ENCODE results near the gene STX11.

Gene STX11

GRCh38 chr6:144149894-144150709 is at the start of gene STX11:
TSS of gene STX11 (plus strand) at chr6:144150517. CDS start at chr6:144186628, 36,111 bp downstream.
- H3K4me1 ChIP-seq (ENCODE audit: insufficient read depth, low read length): no peaks in the 10 kb centered on the region
- no peaks in the 10 kb centered on the region for H3K9me3 ChIP-seq (ENCODE audit: control insufficient read depth, insufficient read depth, low read length)
- no peaks in the 10 kb centered on the region for H3K36me3 ChIP-seq (ENCODE audit: insufficient read depth, low read length)
- peak within 1 kb of the TSS; percentile 86 for H3K9ac ChIP-seq (ENCODE audit: low read depth, low read length)

DNA sequence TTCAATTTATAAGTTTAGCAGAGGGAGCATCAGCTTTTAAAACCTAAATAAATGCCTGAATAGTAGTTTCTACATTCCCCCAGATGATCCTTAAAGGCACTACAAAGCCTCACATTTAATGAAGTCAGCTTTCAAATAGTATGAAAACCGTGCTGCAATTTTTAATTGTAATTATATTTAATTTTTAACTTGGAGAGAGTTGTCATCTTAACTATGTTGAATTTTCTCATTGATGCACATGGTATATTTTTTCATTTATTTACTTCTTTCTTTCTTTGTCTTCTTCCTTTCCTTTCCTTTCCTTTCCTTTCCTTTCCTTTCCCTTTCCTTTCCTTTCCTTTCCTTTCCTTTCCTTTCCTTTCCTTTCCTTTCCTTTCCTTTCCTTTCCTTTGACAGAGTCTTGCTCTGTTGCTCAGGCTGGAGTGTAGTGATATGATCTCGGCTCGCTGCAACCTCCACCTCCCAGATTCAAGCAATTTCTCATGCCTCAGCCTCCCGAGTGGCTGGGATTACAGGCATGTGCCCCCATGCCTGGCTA is 47.2 kb upstream of the STX11 start:
- Histone ChIP-seq H3K4me1 (ENCODE audit: insufficient read depth, low read length) (no peaks in the 10 kb centered on the region), H3K9ac (ENCODE audit: low read depth, low read length) (no peak overlapping the region), H3K9me3 (ENCODE audit: control insufficient read depth, insufficient read depth, low read length) (no peaks in the 10 kb centered on the region), H3K36me3 (ENCODE audit: insufficient read depth, low read length) (no peaks in the 10 kb centered on the region)

DNA sequence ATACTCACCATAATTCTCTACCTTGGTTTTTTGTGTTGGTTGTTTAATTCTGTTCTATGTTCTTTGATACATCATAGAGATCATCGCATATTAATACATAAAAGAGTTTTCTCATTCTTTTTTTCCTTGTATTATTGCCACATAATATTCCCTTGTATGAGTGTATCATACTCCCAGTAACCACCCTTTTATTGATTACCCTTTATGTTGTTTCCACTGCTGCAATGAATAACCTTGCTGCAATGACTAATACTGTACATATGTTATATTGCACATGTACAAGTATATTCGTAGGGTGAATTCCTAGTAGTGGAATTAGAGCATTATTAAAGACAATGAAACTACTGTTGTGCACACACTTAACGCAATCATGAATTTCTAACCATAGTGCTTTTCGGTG is 45.8 kb upstream of the STX11 start:
- H3K4me1 ChIP-seq (ENCODE audit: insufficient read depth, low read length): no peaks in the 10 kb centered on the region
- H3K36me3 ChIP-seq (ENCODE audit: insufficient read depth, low read length): no peaks in the 10 kb centered on the region
- H3K9ac ChIP-seq (ENCODE audit: low read depth, low read length): no peak overlapping the region
- H3K9me3 ChIP-seq (ENCODE audit: control insufficient read depth, insufficient read depth, low read length): no peaks in the 10 kb centered on the region

- Histone ChIP-seq H3K4me1 (ENCODE audit: insufficient read depth, low read length) (no peaks in the 10 kb centered on the region), H3K9ac (ENCODE audit: low read depth, low read length) (no peak overlapping the region), H3K9me3 (ENCODE audit: control insufficient read depth, insufficient read depth, low read length) (no peaks in the 10 kb centered on the region), H3K36me3 (ENCODE audit: insufficient read depth, low read length) (no peaks in the 10 kb centered on the region)
These were observed 45.3 kb upstream of the STX11 start for GRCh38 chr6:144104898-144105487.

GRCh38 chr6:144106206-144106605 is 44.1 kb upstream of the STX11 start:
- Histone ChIP-seq H3K9ac (ENCODE audit: low read depth, low read length) (no peak overlapping the region), H3K9me3 (ENCODE audit: control insufficient read depth, insufficient read depth, low read length) (no peaks in the 10 kb centered on the region), H3K4me1 (ENCODE audit: insufficient read depth, low read length) (no peaks in the 10 kb centered on the region), H3K36me3 (ENCODE audit: insufficient read depth, low read length) (no peaks in the 10 kb centered on the region)

DNA sequence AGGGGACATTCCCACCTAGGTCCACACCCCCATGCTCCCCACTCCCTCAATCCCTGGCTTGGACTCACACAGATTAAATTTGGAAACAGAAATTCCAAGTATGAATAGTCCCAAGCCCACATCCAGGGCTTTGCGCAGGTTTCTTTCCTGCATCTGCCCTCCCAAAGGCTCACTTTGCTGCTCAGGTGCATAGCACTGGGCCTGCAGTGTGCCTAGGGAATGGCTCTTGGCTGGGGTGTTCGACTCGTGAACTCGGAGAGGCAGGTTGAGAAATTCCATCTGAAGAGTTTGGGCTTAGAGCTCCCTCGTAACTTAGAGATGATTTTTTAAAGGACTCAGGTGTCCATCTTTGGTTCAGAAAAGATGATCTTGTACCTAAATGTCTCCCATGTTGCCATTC is 40.1 kb upstream of the STX11 start:
- H3K9me3 ChIP-seq (ENCODE audit: control insufficient read depth, insufficient read depth, low read length): no peaks in the 10 kb centered on the region
- H3K9ac ChIP-seq (ENCODE audit: low read depth, low read length): no peak overlapping the region
- no peaks in the 10 kb centered on the region for H3K4me1 ChIP-seq (ENCODE audit: insufficient read depth, low read length)
- no peaks in the 10 kb centered on the region for H3K36me3 ChIP-seq (ENCODE audit: insufficient read depth, low read length)

DNA sequence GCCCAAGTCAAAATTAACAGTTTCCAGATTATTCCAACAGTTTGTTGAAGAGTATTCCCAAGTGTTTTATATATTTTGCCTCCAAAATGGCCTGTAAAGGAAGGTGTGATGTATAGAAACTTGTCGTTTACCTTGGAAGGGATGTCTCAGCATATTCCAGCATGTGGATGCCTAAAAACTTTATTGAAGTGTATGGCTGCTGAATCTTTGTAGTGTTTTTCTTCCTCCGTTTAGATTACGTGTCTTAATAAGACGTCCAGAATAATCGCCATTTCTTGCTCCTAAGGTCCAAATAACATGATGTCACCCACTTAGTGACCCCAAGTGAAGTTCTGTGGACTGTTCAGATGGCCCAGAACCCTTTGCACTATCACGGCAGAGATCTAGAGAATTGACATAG is 37.0 kb upstream of the STX11 start:
- H3K9me3 ChIP-seq (ENCODE audit: control insufficient read depth, insufficient read depth, low read length): no peaks in the 10 kb centered on the region
- H3K4me1 ChIP-seq (ENCODE audit: insufficient read depth, low read length): no peaks in the 10 kb centered on the region
- H3K36me3 ChIP-seq (ENCODE audit: insufficient read depth, low read length): no peaks in the 10 kb centered on the region
- H3K9ac ChIP-seq (ENCODE audit: low read depth, low read length): no peak overlapping the region

- no peak overlapping the region for H3K9ac ChIP-seq (ENCODE audit: low read depth, low read length)
- no peaks in the 10 kb centered on the region for H3K9me3 ChIP-seq (ENCODE audit: control insufficient read depth, insufficient read depth, low read length)
- H3K36me3 ChIP-seq (ENCODE audit: insufficient read depth, low read length): no peaks in the 10 kb centered on the region
- no peaks in the 10 kb centered on the region for H3K4me1 ChIP-seq (ENCODE audit: insufficient read depth, low read length)
These were observed 35.1 kb upstream of the STX11 start for GRCh38 chr6:144115219-144115618.

- H3K4me1 ChIP-seq (ENCODE audit: insufficient read depth, low read length): no peaks in the 10 kb centered on the region
- H3K9me3 ChIP-seq (ENCODE audit: control insufficient read depth, insufficient read depth, low read length): no peaks in the 10 kb centered on the region
- no peak overlapping the region for H3K9ac ChIP-seq (ENCODE audit: low read depth, low read length)
- H3K36me3 ChIP-seq (ENCODE audit: insufficient read depth, low read length): no peaks in the 10 kb centered on the region
These were observed 30.9 kb upstream of the STX11 start for GRCh38 chr6:144119376-144119775.

DNA sequence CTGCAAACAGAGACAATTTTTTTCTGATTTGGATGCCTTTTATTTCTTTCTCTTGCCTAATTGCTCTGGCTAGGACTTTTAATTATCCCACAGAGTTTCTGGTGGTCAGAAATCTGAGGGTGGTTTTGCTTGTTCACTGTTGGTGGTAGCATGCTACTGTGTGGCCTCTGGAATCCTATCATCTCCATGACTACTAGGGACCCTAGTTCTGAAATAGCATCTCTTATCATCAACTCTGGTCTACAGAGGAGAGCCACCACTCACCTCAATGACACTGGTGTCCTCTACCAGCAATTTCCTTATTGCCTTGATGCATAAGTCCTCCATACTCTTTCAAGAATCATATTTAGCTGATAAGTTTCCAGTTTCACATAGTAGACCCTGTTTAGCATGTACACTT is 27.5 kb upstream of the STX11 start:
- no peaks in the 10 kb centered on the region for H3K9me3 ChIP-seq (ENCODE audit: control insufficient read depth, insufficient read depth, low read length)
- no peaks in the 10 kb centered on the region for H3K4me1 ChIP-seq (ENCODE audit: insufficient read depth, low read length)
- no peaks in the 10 kb centered on the region for H3K36me3 ChIP-seq (ENCODE audit: insufficient read depth, low read length)
- no peak overlapping the region for H3K9ac ChIP-seq (ENCODE audit: low read depth, low read length)

GRCh38 chr6:144123421-144123820 is 26.9 kb upstream of the STX11 start:
- no peaks in the 10 kb centered on the region for H3K4me1 ChIP-seq (ENCODE audit: insufficient read depth, low read length)

GRCh38 chr6:144123836-144124235 is 26.5 kb upstream of the STX11 start:
- Histone ChIP-seq H3K9ac (ENCODE audit: low read depth, low read length) (no peak overlapping the region), H3K9me3 (ENCODE audit: control insufficient read depth, insufficient read depth, low read length) (no peaks in the 10 kb centered on the region), H3K36me3 (ENCODE audit: insufficient read depth, low read length) (no peaks in the 10 kb centered on the region), H3K4me1 (ENCODE audit: insufficient read depth, low read length) (no peaks in the 10 kb centered on the region)

More at GRCh38 chr6:144123421-144123820, 26.9 kb upstream of the STX11 start:
- Histone ChIP-seq H3K36me3 (ENCODE audit: insufficient read depth, low read length) (no peaks in the 10 kb centered on the region), H3K9ac (ENCODE audit: low read depth, low read length) (no peak overlapping the region), H3K9me3 (ENCODE audit: control insufficient read depth, insufficient read depth, low read length) (no peaks in the 10 kb centered on the region)

DNA sequence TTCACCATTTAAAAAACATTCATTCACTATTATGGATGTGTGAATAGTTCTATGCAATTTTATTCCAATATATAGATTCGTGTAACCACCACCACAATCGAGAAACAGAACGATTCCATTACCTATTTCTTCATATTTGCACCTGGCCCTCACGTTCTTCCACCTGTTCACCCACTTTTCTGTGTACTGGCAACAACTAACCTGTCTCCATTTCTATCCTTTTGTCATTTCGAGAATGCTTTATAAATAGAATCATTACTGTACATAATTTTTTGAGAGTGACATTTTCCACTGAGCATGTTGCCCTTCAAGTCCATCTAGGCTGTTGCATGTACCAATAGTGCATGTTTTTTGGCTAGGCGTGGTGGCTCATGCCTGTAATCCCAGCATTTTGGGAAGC is 23.2 kb upstream of the STX11 start:
- Histone ChIP-seq H3K9ac (ENCODE audit: low read depth, low read length) (no peak overlapping the region), H3K36me3 (ENCODE audit: insufficient read depth, low read length) (no peaks in the 10 kb centered on the region), H3K4me1 (ENCODE audit: insufficient read depth, low read length) (no peaks in the 10 kb centered on the region), H3K9me3 (ENCODE audit: control insufficient read depth, insufficient read depth, low read length) (no peaks in the 10 kb centered on the region)

DNA sequence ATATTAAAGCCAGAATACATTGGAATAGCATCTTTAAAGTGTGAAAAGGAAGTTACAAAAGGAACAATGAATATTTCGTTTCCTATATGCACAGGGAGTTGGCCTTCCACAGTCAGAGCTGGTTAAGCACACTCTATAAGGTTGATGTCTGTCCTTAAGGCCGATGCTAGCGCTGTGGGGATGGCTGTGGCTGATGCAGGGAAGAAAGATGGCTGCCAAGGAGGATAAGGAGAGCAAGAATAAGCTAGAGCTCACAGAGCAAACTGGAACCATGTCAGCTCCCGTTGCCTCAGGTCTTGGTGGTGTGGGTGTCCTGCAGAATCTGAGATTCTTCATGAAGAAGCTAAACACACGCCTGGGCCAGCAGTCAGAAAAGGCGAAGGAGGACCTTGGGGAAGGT is 20.8 kb upstream of the STX11 start:
- no peaks in the 10 kb centered on the region for H3K9me3 ChIP-seq (ENCODE audit: control insufficient read depth, insufficient read depth, low read length)
- H3K4me1 ChIP-seq (ENCODE audit: insufficient read depth, low read length): no peaks in the 10 kb centered on the region
- no peak overlapping the region for H3K9ac ChIP-seq (ENCODE audit: low read depth, low read length)
- no peaks in the 10 kb centered on the region for H3K36me3 ChIP-seq (ENCODE audit: insufficient read depth, low read length)

- Histone ChIP-seq H3K9ac (ENCODE audit: low read depth, low read length) (no peak overlapping the region), H3K9me3 (ENCODE audit: control insufficient read depth, insufficient read depth, low read length) (no peaks in the 10 kb centered on the region), H3K36me3 (ENCODE audit: insufficient read depth, low read length) (no peaks in the 10 kb centered on the region), H3K4me1 (ENCODE audit: insufficient read depth, low read length) (no peaks in the 10 kb centered on the region)
These were observed 19.0 kb upstream of the STX11 start for GRCh38 chr6:144131248-144131709.
